RWPE2 (cell line): Measurements from ENCODE around the gene KCNK7.

Source experiments
- ATAC-seq: fragments of 200-7000 bp; cut with Tn5 transposase; 3 replicates; pipeline ENCODE4 v1.9.1; 2021; ENCODE audit warnings: low read depth
- DNase-seq: peaks from one replicate; pipeline ENCODE4 v3.0.0-alpha.2; 2020; ENCODE audit warnings: low spot score
- H3K27ac ChIP-seq: fragments of 450-650 bp; 2 replicates; pipeline ENCODE4 v1.5.1; 2017; ENCODE audit warnings: mild to moderate bottlenecking; ENCODE audit not compliant: poor library complexity, severe bottlenecking
- H3K27me3 ChIP-seq: fragments of 250-450 bp; sonication (Bioruptor Pico); 2 replicates; pipeline ENCODE4 v1.5.1; 2021; ENCODE audit warnings: mild to moderate bottlenecking, moderate library complexity; ENCODE audit not compliant: insufficient read depth, poor library complexity, severe bottlenecking
- H3K36me3 ChIP-seq: fragments of 250-450 bp; sonication (Bioruptor Pico); 2 replicates; pipeline ENCODE4 v1.5.1; 2020; ENCODE audit warnings: low read depth, mild to moderate bottlenecking, moderate library complexity
- H3K4me1 ChIP-seq: fragments of 250-450 bp; sonication (Bioruptor Pico); 2 replicates; pipeline ENCODE4 v1.5.1; 2021; ENCODE audit warnings: mild to moderate bottlenecking, moderate library complexity; ENCODE audit not compliant: insufficient read depth, poor library complexity, severe bottlenecking
- H3K4me3 ChIP-seq: fragments of 250-450 bp; sonication (Bioruptor Pico); 2 replicates; pipeline ENCODE4 v1.5.1; 2021; ENCODE audit warnings: mild to moderate bottlenecking, moderate library complexity; ENCODE audit not compliant: severe bottlenecking
- H3K9me3 ChIP-seq: fragments of 250-450 bp; sonication (Bioruptor Pico); 2 replicates; pipeline ENCODE4 v1.5.1; 2021; ENCODE audit warnings: mild to moderate bottlenecking, moderate library complexity; ENCODE audit not compliant: severe bottlenecking
- TF ChIP-seq, protein P1 (sequence below): fragments of 450-650 bp; IDR thresholded peaks from one replicate; pipeline ENCODE4 v1.5.1; 2017; ENCODE audit warnings: mild to moderate bottlenecking, moderate library complexity; ENCODE audit not compliant: poor library complexity, severe bottlenecking

Gene KCNK7

DNA sequence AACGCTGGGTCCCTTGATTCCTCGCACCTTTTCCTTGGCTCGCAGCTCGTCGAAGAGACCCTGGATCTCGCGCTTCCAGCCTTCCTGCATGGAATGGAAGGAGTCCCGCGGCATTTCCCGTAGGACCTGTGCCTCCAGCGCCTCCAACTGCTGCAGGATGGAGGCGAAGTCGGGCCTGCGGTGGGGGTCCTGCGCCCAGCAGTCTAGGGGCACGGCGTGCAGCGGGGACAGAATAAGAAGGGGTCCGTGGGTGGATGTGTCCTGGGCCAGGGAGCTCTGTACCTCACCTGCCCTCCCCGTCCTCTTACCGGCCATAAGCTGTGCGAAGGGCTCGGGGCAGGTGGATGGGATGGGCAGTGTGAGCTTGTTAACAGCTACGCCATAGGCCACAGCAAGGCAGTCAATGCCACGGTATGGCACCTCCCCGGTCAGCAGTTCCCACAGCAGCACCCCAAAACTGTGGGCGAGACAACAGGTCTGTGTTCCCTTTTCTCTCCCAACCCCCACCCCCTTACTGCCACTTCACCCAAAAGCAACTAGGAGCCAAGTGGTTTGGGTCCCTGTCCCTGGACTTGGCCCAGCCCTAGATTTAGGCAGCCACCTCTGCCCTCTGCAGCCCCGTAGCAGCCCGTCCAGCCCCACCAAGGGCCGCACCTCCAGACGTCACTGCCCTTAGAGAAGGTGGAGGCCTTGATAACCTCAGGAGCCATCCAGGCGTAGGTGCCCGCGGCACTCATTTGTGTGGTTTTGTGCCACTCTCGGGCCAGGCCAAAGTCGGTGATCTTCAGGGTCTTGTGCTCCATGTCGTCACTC lies 12.2 kb upstream of the KCNK7 start:
- peaks cover 27% of the 10 kb centered on the region for H3K36me3 ChIP-seq
- no peaks in the 10 kb centered on the region for H3K9me3 ChIP-seq
- TF ChIP-seq, protein P1, sequence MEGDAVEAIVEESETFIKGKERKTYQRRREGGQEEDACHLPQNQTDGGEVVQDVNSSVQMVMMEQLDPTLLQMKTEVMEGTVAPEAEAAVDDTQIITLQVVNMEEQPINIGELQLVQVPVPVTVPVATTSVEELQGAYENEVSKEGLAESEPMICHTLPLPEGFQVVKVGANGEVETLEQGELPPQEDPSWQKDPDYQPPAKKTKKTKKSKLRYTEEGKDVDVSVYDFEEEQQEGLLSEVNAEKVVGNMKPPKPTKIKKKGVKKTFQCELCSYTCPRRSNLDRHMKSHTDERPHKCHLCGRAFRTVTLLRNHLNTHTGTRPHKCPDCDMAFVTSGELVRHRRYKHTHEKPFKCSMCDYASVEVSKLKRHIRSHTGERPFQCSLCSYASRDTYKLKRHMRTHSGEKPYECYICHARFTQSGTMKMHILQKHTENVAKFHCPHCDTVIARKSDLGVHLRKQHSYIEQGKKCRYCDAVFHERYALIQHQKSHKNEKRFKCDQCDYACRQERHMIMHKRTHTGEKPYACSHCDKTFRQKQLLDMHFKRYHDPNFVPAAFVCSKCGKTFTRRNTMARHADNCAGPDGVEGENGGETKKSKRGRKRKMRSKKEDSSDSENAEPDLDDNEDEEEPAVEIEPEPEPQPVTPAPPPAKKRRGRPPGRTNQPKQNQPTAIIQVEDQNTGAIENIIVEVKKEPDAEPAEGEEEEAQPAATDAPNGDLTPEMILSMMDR: no peak
- no peak for ATAC-seq
- H3K27me3 ChIP-seq: no peaks in the 10 kb centered on the region
- no peak for DNase-seq
- no peak overlapping the region for H3K4me3 ChIP-seq
- H3K4me1 ChIP-seq: no peaks in the 10 kb centered on the region
- H3K27ac ChIP-seq: no peak overlapping the region

DNA sequence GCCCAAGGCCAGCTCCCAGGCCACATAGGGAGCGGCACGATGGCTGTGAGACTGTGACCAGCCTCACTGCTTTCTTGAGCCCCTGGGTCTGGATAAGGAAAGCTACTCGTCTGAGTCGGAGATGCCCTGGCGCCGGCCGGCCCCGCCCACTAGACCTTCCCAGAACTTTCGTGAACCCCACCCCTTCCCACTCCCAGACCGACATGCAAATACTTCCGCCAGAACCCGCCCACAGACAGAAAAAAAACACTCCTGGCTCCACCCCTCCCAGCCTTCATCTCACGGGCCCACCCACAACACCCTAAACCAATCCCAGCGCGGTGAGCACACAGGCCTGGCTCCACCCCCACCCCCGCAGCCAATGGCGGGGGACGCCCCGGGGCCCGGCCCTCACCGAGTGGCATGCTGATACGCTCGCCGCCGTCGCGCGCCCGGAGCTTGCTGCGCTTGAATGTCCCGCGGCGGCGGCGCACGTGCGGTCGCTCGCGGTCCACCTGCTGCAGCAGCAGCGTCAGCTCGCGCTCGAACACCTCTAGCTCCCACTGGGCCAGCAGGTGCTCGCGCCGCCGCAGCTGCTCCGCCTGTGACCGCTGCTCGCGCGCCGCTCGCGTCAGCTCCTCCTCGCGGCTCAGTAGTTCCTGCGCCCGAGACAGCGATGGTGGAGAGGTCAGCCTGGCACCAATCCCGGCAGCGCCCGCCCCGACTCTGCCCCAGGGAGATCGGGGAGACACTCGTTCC lies 11.4 kb upstream of the KCNK7 start:
- Histone ChIP-seq H3K4me3 (no peak overlapping the region), H3K27me3 (no peaks in the 10 kb centered on the region), H3K9me3 (no peaks in the 10 kb centered on the region), H3K36me3 (peaks cover 27% of the 10 kb centered on the region), H3K4me1 (no peaks in the 10 kb centered on the region), H3K27ac (no peak overlapping the region)
- ATAC-seq (peak; percentile 83), DNase-seq (no peak)
- TF ChIP-seq, protein P1: no peak

DNA sequence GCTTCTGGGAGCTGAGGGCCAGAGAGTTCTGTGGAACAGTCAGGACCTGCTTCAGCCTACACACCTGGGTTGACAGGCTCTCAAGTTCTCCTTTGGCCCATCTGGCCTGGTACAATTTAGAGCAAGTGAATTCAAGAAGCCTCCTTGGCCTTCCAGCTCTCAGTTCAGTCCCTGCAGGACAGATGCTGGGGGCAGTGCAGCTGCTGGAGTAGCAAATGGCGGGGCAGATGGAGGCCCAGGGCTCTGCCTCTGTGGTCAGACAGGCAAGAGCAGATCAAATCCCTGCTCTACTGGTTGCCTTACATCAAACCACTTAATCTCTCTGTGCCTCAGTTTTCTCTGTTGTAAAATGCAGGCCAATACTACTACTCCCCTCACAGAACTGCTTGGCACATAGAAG lies 8.7 kb upstream of the KCNK7 start:
- Histone ChIP-seq H3K4me3 (no peak overlapping the region), H3K27ac (no peak overlapping the region), H3K36me3 (peaks cover 27% of the 10 kb centered on the region), H3K27me3 (no peaks in the 10 kb centered on the region), H3K4me1 (no peaks in the 10 kb centered on the region), H3K9me3 (no peaks in the 10 kb centered on the region)
- ATAC-seq: no peak
- TF ChIP-seq, protein P1: no peak
- DNase-seq: no peak

DNA sequence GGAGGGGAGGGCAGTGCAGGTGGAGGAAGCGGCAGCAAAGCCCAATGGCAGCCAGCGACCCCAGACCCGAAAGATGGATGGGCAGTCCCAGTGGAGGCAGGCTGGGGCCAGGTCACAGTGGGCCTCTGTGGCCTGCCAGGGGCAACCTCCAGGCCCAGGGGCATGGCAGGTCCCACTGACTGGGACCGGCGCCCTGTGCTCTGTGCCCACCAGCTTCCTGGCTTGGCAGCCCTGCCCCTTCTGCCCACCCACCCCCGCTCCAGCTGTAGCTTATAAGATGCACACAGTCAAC lies 4.3 kb upstream of the KCNK7 start:
- ATAC-seq (no peak), DNase-seq (no peak)
- Histone ChIP-seq H3K9me3 (no peaks in the 10 kb centered on the region), H3K4me3 (no peak overlapping the region), H3K36me3 (peaks cover 12% of the 10 kb centered on the region; the same call in 1 of the 2 replicates), H3K27me3 (no peaks in the 10 kb centered on the region), H3K27ac (no peak overlapping the region), H3K4me1 (no peaks in the 10 kb centered on the region)
- TF ChIP-seq, protein P1: no peak
